ENCODE data around the gene CACNB2. TPM values are rescaled to one million over a fixed set of nuclear protein-coding genes. Genes with fewer than 3 reads are reported as not detected.

The CACNB2 gene
- total and polyA plus RNA-seq, 4 donors: 0.38 to 3.1 (median 0.83) TPM

DNA sequence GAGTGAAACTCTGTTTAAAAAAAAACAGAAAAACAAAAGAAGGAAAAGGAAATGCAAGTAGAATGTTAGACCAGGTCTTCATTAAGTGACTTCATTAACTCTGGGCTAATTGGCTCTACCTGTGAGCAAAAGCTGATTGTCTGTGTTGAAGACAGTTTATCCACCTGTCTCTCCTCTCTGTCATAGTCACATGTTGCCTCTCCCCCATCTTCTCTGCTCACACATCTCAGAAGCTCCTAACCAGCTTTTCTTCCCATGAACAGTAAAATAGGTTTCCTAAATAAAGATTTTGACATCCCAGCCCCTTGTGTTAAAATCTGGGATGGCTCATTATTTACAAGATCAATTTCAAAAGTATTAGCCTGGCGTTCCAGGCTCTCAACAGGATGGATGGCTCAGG lies 222.7 kb downstream of the CACNB2 start:
- DNase-seq (ENCODE audit: low spot score): no peak
- Histone ChIP-seq H3K9me3 (ENCODE audit: control insufficient read depth in 4 of 4, low read length in 3 of 4) (no peaks in the 10 kb centered on the region), H3K36me3 (ENCODE audit: control insufficient read depth in 4 of 4, insufficient read depth in 3 of 4, low read depth in 1 of 4, low read length in 3 of 4) (no peaks in the 10 kb centered on the region), H3K4me1 (ENCODE audit: control insufficient read depth in 4 of 4, insufficient read depth in 4 of 4, low read length in 3 of 4) (no peaks in the 10 kb centered on the region), H3K27me3 (ENCODE audit: control insufficient read depth in 4 of 4, insufficient read depth in 4 of 4, low read length in 3 of 4) (no peaks in the 10 kb centered on the region), H3K27ac (ENCODE audit: low read depth in 1 of 2, low read length in 2 of 2) (no peak overlapping the region), H3K4me3 (ENCODE audit: low read depth in 1 of 3, low read length in 3 of 3) (no peak overlapping the region), H3K9ac (ENCODE audit: low read depth in 1 of 2, low read length in 2 of 2) (no peak overlapping the region)
- TF ChIP-seq GABPA (IDR thresholded peaks at IDR 0.05 in 1 of 2, conservative IDR thresholded peaks at IDR 0.05 in 1 of 2): no peak
- TF ChIP-seq, protein P1, sequence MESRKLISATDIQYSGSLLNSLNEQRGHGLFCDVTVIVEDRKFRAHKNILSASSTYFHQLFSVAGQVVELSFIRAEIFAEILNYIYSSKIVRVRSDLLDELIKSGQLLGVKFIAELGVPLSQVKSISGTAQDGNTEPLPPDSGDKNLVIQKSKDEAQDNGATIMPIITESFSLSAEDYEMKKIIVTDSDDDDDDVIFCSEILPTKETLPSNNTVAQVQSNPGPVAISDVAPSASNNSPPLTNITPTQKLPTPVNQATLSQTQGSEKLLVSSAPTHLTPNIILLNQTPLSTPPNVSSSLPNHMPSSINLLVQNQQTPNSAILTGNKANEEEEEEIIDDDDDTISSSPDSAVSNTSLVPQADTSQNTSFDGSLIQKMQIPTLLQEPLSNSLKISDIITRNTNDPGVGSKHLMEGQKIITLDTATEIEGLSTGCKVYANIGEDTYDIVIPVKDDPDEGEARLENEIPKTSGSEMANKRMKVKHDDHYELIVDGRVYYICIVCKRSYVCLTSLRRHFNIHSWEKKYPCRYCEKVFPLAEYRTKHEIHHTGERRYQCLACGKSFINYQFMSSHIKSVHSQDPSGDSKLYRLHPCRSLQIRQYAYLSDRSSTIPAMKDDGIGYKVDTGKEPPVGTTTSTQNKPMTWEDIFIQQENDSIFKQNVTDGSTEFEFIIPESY (IDR thresholded peaks at IDR 0.05): no peak
- 94% methylated on average over 1 of the region's 1 CpG for WGBS

DNA sequence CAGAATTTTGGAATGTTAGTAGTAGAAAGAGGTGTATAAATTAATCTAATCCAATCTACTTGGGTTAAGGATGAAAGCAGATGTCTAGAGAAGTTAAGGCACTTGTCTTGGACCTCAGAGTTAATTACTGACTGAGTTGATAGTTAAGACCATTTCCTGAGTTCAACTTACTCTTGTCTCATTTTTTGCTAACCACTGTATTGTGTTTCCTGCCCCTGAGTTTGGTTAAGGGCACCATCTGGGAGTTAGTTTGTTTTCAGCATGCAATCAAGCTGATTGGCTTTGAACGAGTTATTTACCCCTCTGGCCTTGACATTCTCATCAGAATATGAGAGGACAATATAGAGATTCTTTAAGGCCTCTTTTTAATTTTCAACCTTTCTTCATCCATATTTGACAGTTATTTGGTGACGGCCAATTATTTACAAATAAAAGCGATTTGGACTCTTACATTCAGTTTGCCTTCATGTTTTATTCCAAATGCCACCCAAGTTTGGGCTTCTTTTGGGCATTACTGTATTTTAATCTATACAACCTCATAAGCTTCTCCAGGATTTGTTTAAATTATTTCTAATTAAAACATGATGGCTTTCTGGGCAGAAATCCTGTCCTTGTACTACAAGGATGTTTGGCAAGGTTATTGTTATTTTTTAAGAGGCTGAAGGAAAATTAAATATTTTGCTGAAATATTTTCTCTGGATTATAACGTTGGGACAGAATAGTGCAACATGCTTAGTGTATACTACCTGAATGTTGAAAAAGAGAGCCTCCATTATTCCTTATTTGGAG lies 225.0 kb downstream of the CACNB2 start:
- H3K4me3 ChIP-seq (ENCODE audit: low read depth in 1 of 3, low read length in 3 of 3): no peak overlapping the region
- DNase-seq (ENCODE audit: low spot score): no peak
- H3K27ac ChIP-seq (ENCODE audit: low read depth in 1 of 2, low read length in 2 of 2): no peak overlapping the region
- H3K4me1 ChIP-seq (ENCODE audit: control insufficient read depth in 4 of 4, insufficient read depth in 4 of 4, low read length in 3 of 4): no peaks in the 10 kb centered on the region
- H3K36me3 ChIP-seq (ENCODE audit: control insufficient read depth in 4 of 4, insufficient read depth in 3 of 4, low read depth in 1 of 4, low read length in 3 of 4): no peaks in the 10 kb centered on the region
- 70% methylated on average over 4 of the region's 4 CpGs for WGBS
- no peaks in the 10 kb centered on the region for H3K27me3 ChIP-seq (ENCODE audit: control insufficient read depth in 4 of 4, insufficient read depth in 4 of 4, low read length in 3 of 4)
- TF ChIP-seq TAF1 (conservative IDR thresholded peaks at IDR 0.05) (no peak), YY1 (IDR thresholded peaks at IDR 0.05) (no peak), GABPA (IDR thresholded peaks at IDR 0.05 in 1 of 2, conservative IDR thresholded peaks at IDR 0.05 in 1 of 2) (no peak), EGR1 (IDR thresholded peaks at IDR 0.05; ENCODE audit: low read depth in 2 of 2) (no peak)
- TF ChIP-seq, protein P2, sequence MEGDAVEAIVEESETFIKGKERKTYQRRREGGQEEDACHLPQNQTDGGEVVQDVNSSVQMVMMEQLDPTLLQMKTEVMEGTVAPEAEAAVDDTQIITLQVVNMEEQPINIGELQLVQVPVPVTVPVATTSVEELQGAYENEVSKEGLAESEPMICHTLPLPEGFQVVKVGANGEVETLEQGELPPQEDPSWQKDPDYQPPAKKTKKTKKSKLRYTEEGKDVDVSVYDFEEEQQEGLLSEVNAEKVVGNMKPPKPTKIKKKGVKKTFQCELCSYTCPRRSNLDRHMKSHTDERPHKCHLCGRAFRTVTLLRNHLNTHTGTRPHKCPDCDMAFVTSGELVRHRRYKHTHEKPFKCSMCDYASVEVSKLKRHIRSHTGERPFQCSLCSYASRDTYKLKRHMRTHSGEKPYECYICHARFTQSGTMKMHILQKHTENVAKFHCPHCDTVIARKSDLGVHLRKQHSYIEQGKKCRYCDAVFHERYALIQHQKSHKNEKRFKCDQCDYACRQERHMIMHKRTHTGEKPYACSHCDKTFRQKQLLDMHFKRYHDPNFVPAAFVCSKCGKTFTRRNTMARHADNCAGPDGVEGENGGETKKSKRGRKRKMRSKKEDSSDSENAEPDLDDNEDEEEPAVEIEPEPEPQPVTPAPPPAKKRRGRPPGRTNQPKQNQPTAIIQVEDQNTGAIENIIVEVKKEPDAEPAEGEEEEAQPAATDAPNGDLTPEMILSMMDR (IDR thresholded peaks at IDR 0.05; ENCODE audit: low read depth, low read length, missing input control): no peak
- TF ChIP-seq, protein P1 (IDR thresholded peaks at IDR 0.05): no peak
- H3K9me3 ChIP-seq (ENCODE audit: control insufficient read depth in 4 of 4, low read length in 3 of 4): no peaks in the 10 kb centered on the region
- H3K9ac ChIP-seq (ENCODE audit: low read depth in 1 of 2, low read length in 2 of 2): no peak overlapping the region

DNA sequence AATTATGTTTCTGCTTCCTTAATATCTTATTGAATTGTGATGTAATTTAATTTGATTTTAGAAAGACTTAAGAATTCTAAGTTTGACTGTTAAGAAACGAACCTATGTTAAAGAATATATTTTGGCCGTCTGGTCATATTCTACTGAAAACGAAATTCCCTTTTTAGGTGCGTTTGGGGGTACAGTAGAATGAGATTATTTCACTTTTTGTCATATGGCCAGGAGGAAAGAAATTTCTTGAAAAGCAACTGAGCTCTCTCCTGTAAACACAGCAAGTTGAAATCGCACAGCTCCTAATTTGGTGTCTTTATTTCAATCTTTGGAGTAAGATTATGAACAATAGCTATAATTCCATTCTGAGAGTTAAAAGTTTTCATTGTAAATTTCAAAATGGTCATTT lies 227.6 kb downstream of the CACNB2 start:
- Histone ChIP-seq H3K36me3 (ENCODE audit: control insufficient read depth in 4 of 4, insufficient read depth in 3 of 4, low read depth in 1 of 4, low read length in 3 of 4) (no peaks in the 10 kb centered on the region), H3K9ac (ENCODE audit: low read depth in 1 of 2, low read length in 2 of 2) (no peak overlapping the region), H3K9me3 (ENCODE audit: control insufficient read depth in 4 of 4, low read length in 3 of 4) (no peaks in the 10 kb centered on the region), H3K27ac (ENCODE audit: low read depth in 1 of 2, low read length in 2 of 2) (no peak overlapping the region), H3K4me1 (ENCODE audit: control insufficient read depth in 4 of 4, insufficient read depth in 4 of 4, low read length in 3 of 4) (no peaks in the 10 kb centered on the region), H3K27me3 (ENCODE audit: control insufficient read depth in 4 of 4, insufficient read depth in 4 of 4, low read length in 3 of 4) (no peaks in the 10 kb centered on the region), H3K4me3 (ENCODE audit: low read depth in 1 of 3, low read length in 3 of 3) (no peak overlapping the region)
- WGBS: 88% methylated on average over 5 of the region's 5 CpGs
- TF ChIP-seq RXRA (IDR thresholded peaks at IDR 0.05): no peak
- TF ChIP-seq, protein P1 (IDR thresholded peaks at IDR 0.05): no peak
- DNase-seq (ENCODE audit: low spot score): no peak

Measured in liver (tissue), 9 donors.